ENCODE results near the gene ERBB2.
"Not testable (repeated sequence)": the region's sequence is repeated elsewhere in the genome, so short reads cannot be mapped to it uniquely, and the experiment has no call there.

The ERBB2 gene

GRCh38 chr17:39678340-39679116 is 21.3 kb upstream of the ERBB2 start:
- no peak for DNase-seq (ENCODE audit: low read depth, low spot score)

GRCh38 chr17:39679521-39680192 is 20.2 kb upstream of the ERBB2 start:
- no peak for DNase-seq (ENCODE audit: low read depth, low spot score)

GRCh38 chr17:39683295-39683939 is 16.4 kb upstream of the ERBB2 start:
- no peak for DNase-seq (ENCODE audit: low read depth, low spot score)

GRCh38 chr17:39684369-39685192 is 15.3 kb upstream of the ERBB2 start:
- no peak for DNase-seq (ENCODE audit: low read depth, low spot score)

GRCh38 chr17:39687101-39687545 is 12.7 kb upstream of the ERBB2 start:
- no peak for DNase-seq (ENCODE audit: low read depth, low spot score)

GRCh38 chr17:39687546-39688474 is 12.1 kb upstream of the ERBB2 start, which contains the start of gene PGAP3:
Gene PGAP3, minus strand, starts transcription at chr17:39688057. Its CDS starts 43 bp downstream, at chr17:39688014.
- DNase-seq (ENCODE audit: low read depth, low spot score): peak; percentile 61

GRCh38 chr17:39688475-39688835 is 11.4 kb upstream of the ERBB2 start:
- no peak for DNase-seq (ENCODE audit: low read depth, low spot score)

- DNase-seq (ENCODE audit: low read depth, low spot score): no peak
Measured at GRCh38 chr17:39688945-39689344, 10.9 kb upstream of the ERBB2 start.

- DNase-seq (ENCODE audit: low read depth, low spot score): no peak
Measured at GRCh38 chr17:39694593-39694992, 5.3 kb upstream of the ERBB2 start.

- DNase-seq (ENCODE audit: low read depth, low spot score): no peak
Measured at GRCh38 chr17:39695089-39695474, 4.8 kb upstream of the ERBB2 start.

- DNase-seq (ENCODE audit: low read depth, low spot score): no peak
Measured at GRCh38 chr17:39696731-39697130, 3.1 kb upstream of the ERBB2 start.

- no peak for DNase-seq (ENCODE audit: low read depth, low spot score)
Measured at GRCh38 chr17:39697961-39698360, 1.9 kb upstream of the ERBB2 start.

GRCh38 chr17:39699157-39699817 is 577 bp upstream of the ERBB2 start:
- DNase-seq (ENCODE audit: low read depth, low spot score): not testable (repeated sequence)

GRCh38 chr17:39700148-39700987 is 504 bp downstream of the ERBB2 start:
- DNase-seq (ENCODE audit: low read depth, low spot score): no peak

- DNase-seq (ENCODE audit: low read depth, low spot score): no peak
Measured at GRCh38 chr17:39701012-39701783, 1.3 kb downstream of the ERBB2 start.

GRCh38 chr17:39701784-39702422 is 2.0 kb downstream of the ERBB2 start:
- no peak for DNase-seq (ENCODE audit: low read depth, low spot score)

GRCh38 chr17:39702901-39703893 is 3.3 kb downstream of the ERBB2 start:
- no peak for DNase-seq (ENCODE audit: low read depth, low spot score)
